GM12878 (cell line): ENCODE data around the gene C21orf91. TPM values are rescaled to one million over a fixed set of nuclear protein-coding genes. Genes with fewer than 3 reads are reported as not detected.
A peak's percentile ranks its signal among the peaks of the same experiment; 100 is the strongest.

ENCODE experiments used
- CBFB ChIP-seq: IDR thresholded peaks from 2 replicates; pipeline ENCODE4 v1.6.1; 2016; ENCODE audit warnings: antibody characterized with exemption, low read depth
- E2F8 ChIP-seq: fragments of 450-650 bp; IDR thresholded peaks from 2 replicates; pipeline ENCODE4 v1.6.1; 2018; ENCODE audit warnings: mild to moderate bottlenecking, low read depth, moderate library complexity; ENCODE audit not compliant: partially characterized antibody
- IKZF1 ChIP-seq: fragments of 450-650 bp; conservative IDR thresholded peaks from 2 replicates; pipeline ENCODE4 v1.6.1; 2017; ENCODE audit warnings: antibody characterized with exemption, mild to moderate bottlenecking
- IKZF2 ChIP-seq, 2 experiments: fragments of 450-650 bp; IDR thresholded peaks; 2 replicates each; pipeline ENCODE4 v1.6.1; 2017; ENCODE audit warnings: mild to moderate bottlenecking in 2 of 2, moderate library complexity in 2 of 2
- NFIC ChIP-seq: IDR thresholded peaks from 2 replicates; pipeline ENCODE4 v1.6.1; 2012; ENCODE audit warnings: low read depth, mild to moderate bottlenecking, inconsistent platforms, low read length, moderate library complexity
- NR2F1 ChIP-seq: fragments of 450-650 bp; conservative IDR thresholded peaks from 2 replicates; pipeline ENCODE4 v1.6.1; 2017; ENCODE audit warnings: mild to moderate bottlenecking
- RBBP5 ChIP-seq: fragments of 200-600 bp; sonication (generic); conservative IDR thresholded peaks from 2 replicates; pipeline ENCODE4 v1.6.1; 2016
- RCOR1 ChIP-seq: conservative IDR thresholded peaks from 2 replicates; pipeline ENCODE4 v1.6.1; 2012; ENCODE audit warnings: low read depth, low read length, improper control_type of control experiment
- RUNX3 ChIP-seq: IDR thresholded peaks from 2 replicates; pipeline ENCODE4 v1.6.1; 2012; ENCODE audit warnings: low read length, inconsistent platforms
- SIX5 ChIP-seq: IDR thresholded peaks from 2 replicates; pipeline ENCODE4 v1.6.1; 2011; ENCODE audit warnings: mild to moderate bottlenecking, low read depth, low read length, moderate library complexity; ENCODE audit not compliant: severe bottlenecking
- SMARCA5 ChIP-seq: fragments of 450-650 bp; IDR thresholded peaks from 2 replicates; pipeline ENCODE4 v1.6.1; 2017; ENCODE audit warnings: mild to moderate bottlenecking
- SMC3 ChIP-seq: IDR thresholded peaks from 2 replicates; pipeline ENCODE4 v1.6.1; 2011; ENCODE audit warnings: low read length, improper control_type of control experiment, borderline replicate concordance
- SRF ChIP-seq, 2 experiments: IDR thresholded peaks; 2 replicates each; pipeline ENCODE4 v1.6.1; 2011; ENCODE audit warnings: low read depth in 2 of 2, low read length in 2 of 2, mild to moderate bottlenecking in 1 of 2, moderate library complexity in 1 of 2
- TCF12 ChIP-seq: IDR thresholded peaks from 2 replicates; pipeline ENCODE4 v1.6.1; 2011; ENCODE audit warnings: low read depth, mild to moderate bottlenecking, low read length
- TCF7 ChIP-seq: IDR thresholded peaks from 2 replicates; pipeline ENCODE4 v1.6.1; 2014; ENCODE audit warnings: antibody characterized with exemption, borderline replicate concordance
- WRNIP1 ChIP-seq: IDR thresholded peaks from 2 replicates; pipeline ENCODE4 v1.6.1; 2011; ENCODE audit warnings: low read depth, low read length, improper control_type of control experiment, borderline replicate concordance
- YY1 ChIP-seq: IDR thresholded peaks from 2 replicates; pipeline ENCODE4 v1.6.1; 2011; ENCODE audit warnings: low read depth, mild to moderate bottlenecking, low read length
- ZNF622 ChIP-seq: fragments of 450-650 bp; IDR thresholded peaks from 2 replicates; pipeline ENCODE4 v1.6.1; 2017; ENCODE audit warnings: mild to moderate bottlenecking, inconsistent platforms
- ZNF687 ChIP-seq: fragments of 450-650 bp; IDR thresholded peaks from 2 replicates; pipeline ENCODE4 v1.6.1; 2017; ENCODE audit warnings: mild to moderate bottlenecking, moderate library complexity
- polyA plus RNA-seq, 11 experiments: library from polyadenylated mRNA; depleted of rRNA in 4 of 11; unstranded in 6 of 11; stranded (reverse) in 5 of 11; fragments of >200 nt; fragmentation: Nextera tagmentation in 4 of 11; fragmentation: Illumina TruSeq in 1 of 11; extraction: Ambion mirVana in 4 of 11; extraction: Trizol in 1 of 11; gene quantifications; 1 replicate in 1 of 11; 2 replicates in 10 of 11; pipeline versions ENCODE4 v1.2.1 to v1.2.3, GENCODE V29; 2011 to 2016; ENCODE audit warnings: inconsistent platforms in 2 of 11, missing spikeins in 2 of 11, low read depth in 1 of 11
- total RNA-seq, 4 experiments: library from RNA; depleted of rRNA in 3 of 4; stranded (reverse); fragments of >200 nt in 3 of 4; fragmentation: Illumina TruSeq in 1 of 4; extraction: Trizol in 1 of 4; gene quantifications; 2 replicates each; pipeline versions ENCODE4 v1.2.1 to v1.2.3, GENCODE V29; 2013 to 2021
- TF ChIP-seq, protein P1 (sequence below): IDR thresholded peaks from 2 replicates; pipeline ENCODE4 v1.6.1; 2011; ENCODE audit warnings: borderline replicate concordance, low read depth, mild to moderate bottlenecking, moderate library complexity, low read length; ENCODE audit not compliant: insufficient read depth, poor library complexity, severe bottlenecking
- TF ChIP-seq, protein P2 (sequence below): fragments of 450-650 bp; IDR thresholded peaks from 2 replicates; pipeline ENCODE4 v1.6.1; 2014; ENCODE audit warnings: mild to moderate bottlenecking
- TF ChIP-seq, protein P3 (sequence below): fragments of 150-350 bp; IDR thresholded peaks from 2 replicates; pipeline ENCODE4 v1.6.1; 2014; ENCODE audit warnings: mild to moderate bottlenecking, low read depth, low read length

Gene C21orf91
- total and polyA plus RNA-seq, 10 of the 15 experiments (the other 5 are each of a cell fraction or from before 2014, with no cell fraction given), result 9.3 to 40.3 (median 29.8) TPM

GRCh38 chr21:17784180-17784598 is 35.0 kb downstream of the C21orf91 start (continued):
- TF ChIP-seq E2F8 (no peak), YY1 (no peak), RBBP5 (no peak), WRNIP1 (no peak), RCOR1 (no peak), SRF (IDR thresholded peaks at IDR 0.05; ENCODE audit: low read depth in 2 of 2, low read length in 2 of 2) (no peak), SIX5 (no peak), NR2F1 (0 out of 2 replicates have a peak, but pooled peaks have one; percentile 13), ZNF687 (no peak), IKZF1 (peak; percentile 89), SMC3 (no peak), TCF7 (peak; percentile 91), NFIC (no peak), CBFB (no peak), ZNF622 (no peak), SMARCA5 (peak; percentile 63; the same call in 1 of the 2 replicates), IKZF2 (IDR thresholded peaks at IDR 0.05) (peak in 1 of 2 experiments; percentile 66; a peak in 2 of 4 replicates), RUNX3 (peak; percentile 52; the same call in 1 of the 2 replicates), TCF12 (no peak)
- TF ChIP-seq, protein P1, sequence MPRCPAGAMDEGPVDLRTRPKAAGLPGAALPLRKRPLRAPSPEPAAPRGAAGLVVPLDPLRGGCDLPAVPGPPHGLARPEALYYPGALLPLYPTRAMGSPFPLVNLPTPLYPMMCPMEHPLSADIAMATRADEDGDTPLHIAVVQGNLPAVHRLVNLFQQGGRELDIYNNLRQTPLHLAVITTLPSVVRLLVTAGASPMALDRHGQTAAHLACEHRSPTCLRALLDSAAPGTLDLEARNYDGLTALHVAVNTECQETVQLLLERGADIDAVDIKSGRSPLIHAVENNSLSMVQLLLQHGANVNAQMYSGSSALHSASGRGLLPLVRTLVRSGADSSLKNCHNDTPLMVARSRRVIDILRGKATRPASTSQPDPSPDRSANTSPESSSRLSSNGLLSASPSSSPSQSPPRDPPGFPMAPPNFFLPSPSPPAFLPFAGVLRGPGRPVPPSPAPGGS, result peak; percentile 17
- TF ChIP-seq, protein P2, sequence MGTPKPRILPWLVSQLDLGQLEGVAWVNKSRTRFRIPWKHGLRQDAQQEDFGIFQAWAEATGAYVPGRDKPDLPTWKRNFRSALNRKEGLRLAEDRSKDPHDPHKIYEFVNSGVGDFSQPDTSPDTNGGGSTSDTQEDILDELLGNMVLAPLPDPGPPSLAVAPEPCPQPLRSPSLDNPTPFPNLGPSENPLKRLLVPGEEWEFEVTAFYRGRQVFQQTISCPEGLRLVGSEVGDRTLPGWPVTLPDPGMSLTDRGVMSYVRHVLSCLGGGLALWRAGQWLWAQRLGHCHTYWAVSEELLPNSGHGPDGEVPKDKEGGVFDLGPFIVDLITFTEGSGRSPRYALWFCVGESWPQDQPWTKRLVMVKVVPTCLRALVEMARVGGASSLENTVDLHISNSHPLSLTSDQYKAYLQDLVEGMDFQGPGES, result no peak
- TF ChIP-seq, protein P3, sequence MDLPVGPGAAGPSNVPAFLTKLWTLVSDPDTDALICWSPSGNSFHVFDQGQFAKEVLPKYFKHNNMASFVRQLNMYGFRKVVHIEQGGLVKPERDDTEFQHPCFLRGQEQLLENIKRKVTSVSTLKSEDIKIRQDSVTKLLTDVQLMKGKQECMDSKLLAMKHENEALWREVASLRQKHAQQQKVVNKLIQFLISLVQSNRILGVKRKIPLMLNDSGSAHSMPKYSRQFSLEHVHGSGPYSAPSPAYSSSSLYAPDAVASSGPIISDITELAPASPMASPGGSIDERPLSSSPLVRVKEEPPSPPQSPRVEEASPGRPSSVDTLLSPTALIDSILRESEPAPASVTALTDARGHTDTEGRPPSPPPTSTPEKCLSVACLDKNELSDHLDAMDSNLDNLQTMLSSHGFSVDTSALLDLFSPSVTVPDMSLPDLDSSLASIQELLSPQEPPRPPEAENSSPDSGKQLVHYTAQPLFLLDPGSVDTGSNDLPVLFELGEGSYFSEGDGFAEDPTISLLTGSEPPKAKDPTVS, result no peak
